WI38 (cell line): Measurements from ENCODE around the gene TEX48.

Experiments
- H3K4me3 ChIP-seq: 2 replicates; pipeline ENCODE4 v1.5.1; 2011; ENCODE audit warnings: low read depth, mild to moderate bottlenecking, control low read depth, low read length
- TF ChIP-seq, protein P1 (sequence below): IDR thresholded peaks from 2 replicates; pipeline ENCODE4 v1.5.1; 2012; ENCODE audit warnings: low read depth, mild to moderate bottlenecking, control low read depth, low read length

TEX48 gene

DNA sequence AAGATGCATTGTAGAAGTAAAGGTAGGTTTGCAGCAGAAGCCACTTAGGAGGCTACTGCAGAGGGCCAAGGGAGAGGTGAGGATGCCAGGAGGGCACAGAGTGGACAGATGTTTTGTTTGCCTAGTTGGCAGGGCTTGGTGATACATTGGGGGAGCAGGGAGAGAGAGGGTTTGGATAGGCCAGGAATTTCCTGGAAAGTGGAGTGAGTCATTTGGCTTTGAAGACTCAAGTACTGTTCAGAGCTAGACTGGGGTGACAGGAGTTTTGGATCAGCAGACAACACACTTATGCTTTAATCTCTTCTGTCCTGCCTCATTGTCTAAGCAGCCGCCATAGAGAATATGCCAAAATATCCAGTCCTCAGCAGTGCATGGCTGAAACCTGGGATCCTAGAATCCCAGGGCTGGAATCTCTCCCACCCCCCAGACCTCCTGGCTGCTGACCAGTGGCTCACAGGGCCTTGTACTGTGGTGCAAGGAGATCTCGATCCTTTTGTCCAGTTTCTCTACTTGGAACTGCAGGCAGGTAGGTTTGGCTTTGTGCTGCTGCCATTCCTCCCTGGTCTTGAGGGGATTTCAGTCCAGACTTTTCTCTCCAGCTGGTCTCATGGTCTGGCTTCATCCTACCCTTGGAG is 59.9 kb downstream of the TEX48 start:
- H3K4me3 ChIP-seq = no peak overlapping the region
- TF ChIP-seq, protein P1, sequence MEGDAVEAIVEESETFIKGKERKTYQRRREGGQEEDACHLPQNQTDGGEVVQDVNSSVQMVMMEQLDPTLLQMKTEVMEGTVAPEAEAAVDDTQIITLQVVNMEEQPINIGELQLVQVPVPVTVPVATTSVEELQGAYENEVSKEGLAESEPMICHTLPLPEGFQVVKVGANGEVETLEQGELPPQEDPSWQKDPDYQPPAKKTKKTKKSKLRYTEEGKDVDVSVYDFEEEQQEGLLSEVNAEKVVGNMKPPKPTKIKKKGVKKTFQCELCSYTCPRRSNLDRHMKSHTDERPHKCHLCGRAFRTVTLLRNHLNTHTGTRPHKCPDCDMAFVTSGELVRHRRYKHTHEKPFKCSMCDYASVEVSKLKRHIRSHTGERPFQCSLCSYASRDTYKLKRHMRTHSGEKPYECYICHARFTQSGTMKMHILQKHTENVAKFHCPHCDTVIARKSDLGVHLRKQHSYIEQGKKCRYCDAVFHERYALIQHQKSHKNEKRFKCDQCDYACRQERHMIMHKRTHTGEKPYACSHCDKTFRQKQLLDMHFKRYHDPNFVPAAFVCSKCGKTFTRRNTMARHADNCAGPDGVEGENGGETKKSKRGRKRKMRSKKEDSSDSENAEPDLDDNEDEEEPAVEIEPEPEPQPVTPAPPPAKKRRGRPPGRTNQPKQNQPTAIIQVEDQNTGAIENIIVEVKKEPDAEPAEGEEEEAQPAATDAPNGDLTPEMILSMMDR = no peak

DNA sequence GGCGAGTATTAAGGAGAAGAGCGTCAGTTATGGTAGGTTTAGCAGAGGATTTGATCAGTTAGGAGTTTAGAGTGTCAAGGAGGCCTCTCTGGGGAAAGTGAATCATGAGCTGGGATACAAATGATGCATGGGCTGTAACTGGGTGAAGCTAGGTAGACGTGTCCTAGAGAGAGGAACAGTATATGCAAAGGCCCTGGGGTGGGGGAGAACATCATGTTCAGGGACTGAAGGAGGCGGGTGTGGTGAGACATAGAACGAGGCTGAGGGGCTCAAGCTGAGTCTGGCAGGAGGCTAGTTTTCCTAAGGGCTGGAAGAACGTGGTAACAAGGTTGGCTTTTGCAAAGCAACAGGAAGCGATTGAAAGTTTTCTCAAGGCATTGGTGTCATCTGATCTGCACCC is 60.4 kb downstream of the TEX48 start:
- H3K4me3 ChIP-seq = no peak overlapping the region
- TF ChIP-seq, protein P1 = no peak

DNA sequence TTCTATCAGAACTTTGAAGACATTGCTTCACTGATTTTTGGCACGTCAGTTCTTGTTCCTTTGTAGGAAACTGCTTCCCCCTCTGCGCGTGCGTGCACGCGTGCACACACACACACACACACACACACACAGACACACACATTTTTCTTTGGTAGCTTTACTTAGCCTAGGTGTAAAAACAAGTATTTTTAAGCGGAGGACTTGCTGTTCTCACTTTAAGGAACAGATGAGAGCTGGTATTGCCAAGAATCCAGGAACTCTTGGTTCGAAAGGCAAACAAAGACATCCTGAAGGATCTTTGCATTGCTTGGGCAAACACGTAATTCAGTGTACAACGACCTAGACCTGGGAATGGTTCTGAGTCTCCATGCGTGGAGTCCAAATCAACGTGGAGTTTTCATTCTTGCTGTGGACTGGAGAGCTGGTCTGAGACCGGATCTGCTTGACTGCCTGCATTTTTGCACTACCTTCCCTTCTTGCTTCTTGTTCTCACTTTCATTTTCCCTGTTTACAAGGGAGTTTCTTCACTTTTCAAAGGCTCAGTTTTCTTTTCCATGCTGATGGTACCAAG is 62.7 kb downstream of the TEX48 start:
- TF ChIP-seq, protein P1 = no peak
- H3K4me3 ChIP-seq = no peak overlapping the region

DNA sequence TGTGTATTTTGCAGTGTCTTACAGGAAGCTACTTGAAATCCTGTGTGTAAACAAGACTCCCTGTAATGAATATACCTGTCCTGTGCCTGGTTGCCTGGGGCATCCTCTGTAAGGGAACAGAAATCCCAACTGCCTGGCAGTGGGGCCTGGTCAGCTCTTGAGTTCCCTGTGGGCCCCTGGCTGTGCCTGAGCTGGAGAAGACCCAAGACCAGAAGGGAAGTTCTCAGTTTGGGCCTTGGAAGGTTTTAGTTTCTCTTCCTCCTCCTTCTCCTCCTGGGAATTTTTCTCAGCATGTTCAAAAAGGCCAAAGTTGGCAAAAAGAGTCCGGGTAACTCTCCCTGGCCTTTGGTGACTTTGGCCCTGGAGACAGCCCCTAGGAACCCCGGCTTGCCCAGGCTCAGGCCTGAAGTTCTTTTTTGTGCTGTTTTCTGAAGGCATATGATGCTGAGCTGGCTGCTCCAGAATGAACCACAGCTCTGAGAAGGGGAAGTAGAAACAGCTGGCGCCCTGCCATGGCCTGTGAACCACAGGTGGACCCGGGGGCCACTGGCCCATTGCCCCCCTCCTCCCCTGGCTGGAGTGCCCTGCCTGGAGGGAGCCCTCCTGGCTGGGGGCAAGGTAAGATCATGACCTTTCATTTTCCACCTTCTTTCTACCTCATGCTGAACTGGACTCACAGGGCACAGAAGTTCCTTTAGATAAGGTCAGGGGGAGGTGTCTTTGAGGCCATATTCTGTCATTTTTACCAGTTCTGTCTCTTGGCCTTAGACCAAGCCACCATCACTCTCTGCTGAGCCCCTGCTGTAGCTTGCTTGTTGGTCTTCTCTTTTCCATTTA is 65.1 kb downstream of the TEX48 start:
- TF ChIP-seq, protein P1 = no peak
- H3K4me3 ChIP-seq = no peak overlapping the region
